Nephron (organoid): ENCODE results near the gene AFG3L2.

Experiments used
- H3K27ac Mint-ChIP-seq, 3 experiments: 2 replicates each; pipeline ENCODE4 v1.8.0; 2020; ENCODE audit warnings: mixed read lengths in 3 of 3, mild to moderate bottlenecking in 2 of 3, moderate library complexity in 1 of 3
- H3K27me3 Mint-ChIP-seq: 2 replicates; pipeline ENCODE4 v1.8.0; 2021; ENCODE audit warnings: low read depth, mild to moderate bottlenecking, moderate library complexity, mixed read lengths
- H3K36me3 Mint-ChIP-seq: 2 replicates; pipeline ENCODE4 v1.8.0; 2020; ENCODE audit warnings: low read depth, mixed read lengths
- H3K4me1 Mint-ChIP-seq: 2 replicates; pipeline ENCODE4 v1.8.0; 2020; ENCODE audit warnings: mixed read lengths
- H3K4me3 Mint-ChIP-seq, 3 experiments: 2 replicates each; pipeline ENCODE4 v1.8.0; 2020; ENCODE audit warnings: mild to moderate bottlenecking in 3 of 3, mixed read lengths in 3 of 3, moderate library complexity in 2 of 3
- H3K9me3 Mint-ChIP-seq: 2 replicates; pipeline ENCODE4 v1.8.0; 2020; ENCODE audit warnings: mixed read lengths
- CTCF ChIP-seq, 3 experiments: fragments of 200-600 bp; sonication (generic); IDR thresholded peaks; one replicate each; pipeline ENCODE4 v1.5.0; 2021; ENCODE audit warnings: antibody characterized with exemption in 3 of 3; ENCODE audit not compliant: unreplicated experiment in 3 of 3

The AFG3L2 gene

GRCh38 chr18:12376754-12377555, at the start of gene AFG3L2:
AFG3L2 (minus strand) TSS chr18:12377227; CDS start chr18:12377082, 145 bp downstream.
- Mint-ChIP-seq H3K9me3 (no peaks in the 10 kb centered on the region), H3K27me3 (no peaks in the 10 kb centered on the region)

GRCh38 chr18:12424252-12424651, 47.2 kb upstream of the AFG3L2 start:
- H3K4me1 Mint-ChIP-seq: peaks cover 6% of the 10 kb centered on the region
- H3K9me3 Mint-ChIP-seq: no peaks in the 10 kb centered on the region
- H3K27me3 Mint-ChIP-seq: no peaks in the 10 kb centered on the region
- TF ChIP-seq CTCF (IDR thresholded peaks at IDR 0.05; ENCODE audit: unreplicated experiment in 3 of 3): no peak
- peaks cover 4% of the 10 kb centered on the region for H3K36me3 Mint-ChIP-seq
- H3K4me3 Mint-ChIP-seq: no peak overlapping the region
- H3K27ac Mint-ChIP-seq: no peak overlapping the region

More at GRCh38 chr18:12376754-12377555, at the start of gene AFG3L2:
- TF ChIP-seq CTCF (IDR thresholded peaks at IDR 0.05; ENCODE audit: unreplicated experiment in 3 of 3): no peak
- Mint-ChIP-seq H3K4me1 (peaks cover 39% of the 10 kb centered on the region), H3K4me3 (peak within 1 kb of the TSS; percentile 94 to 97 (median 96)), H3K36me3 (no peaks in the 10 kb centered on the region), H3K27ac (peak within 1 kb of the TSS; percentile 89 to 98 (median 97))

- Mint-ChIP-seq H3K9me3 (no peaks in the 10 kb centered on the region), H3K4me1 (peaks cover 6% of the 10 kb centered on the region), H3K36me3 (peaks cover 4% of the 10 kb centered on the region), H3K27ac (no peak overlapping the region), H3K27me3 (no peaks in the 10 kb centered on the region), H3K4me3 (no peak overlapping the region)
- TF ChIP-seq CTCF (IDR thresholded peaks at IDR 0.05; ENCODE audit: unreplicated experiment in 3 of 3): no peak
Observed at GRCh38 chr18:12423820-12424219, 46.8 kb upstream of the AFG3L2 start.

GRCh38 chr18:12423393-12423792, 46.4 kb upstream of the AFG3L2 start:
- Mint-ChIP-seq H3K27ac (no peak overlapping the region), H3K4me1 (peaks cover 6% of the 10 kb centered on the region), H3K4me3 (no peak overlapping the region), H3K9me3 (no peaks in the 10 kb centered on the region), H3K36me3 (peaks cover 4% of the 10 kb centered on the region), H3K27me3 (no peaks in the 10 kb centered on the region)
- TF ChIP-seq CTCF (IDR thresholded peaks at IDR 0.05; ENCODE audit: unreplicated experiment in 3 of 3): no peak

- H3K27ac Mint-ChIP-seq: no peak overlapping the region
- no peaks in the 10 kb centered on the region for H3K27me3 Mint-ChIP-seq
Observed at GRCh38 chr18:12422936-12423335, 45.9 kb upstream of the AFG3L2 start.

More at GRCh38 chr18:12422936-12423335, 45.9 kb upstream of the AFG3L2 start:
- no peak for TF ChIP-seq CTCF (IDR thresholded peaks at IDR 0.05; ENCODE audit: unreplicated experiment in 3 of 3)
- H3K36me3 Mint-ChIP-seq: peaks cover 4% of the 10 kb centered on the region
- no peaks in the 10 kb centered on the region for H3K9me3 Mint-ChIP-seq
- no peak overlapping the region for H3K4me3 Mint-ChIP-seq
- peaks cover 8% of the 10 kb centered on the region for H3K4me1 Mint-ChIP-seq
